Measurements from ENCODE around the gene MAML2. TPM values are rescaled to one million over a fixed set of nuclear protein-coding genes. Genes with fewer than 3 reads are reported as not detected.

The MAML2 gene
- total and polyA plus RNA-seq, 4 donors = 0.56 to 2.1 (median 1.4) TPM

DNA sequence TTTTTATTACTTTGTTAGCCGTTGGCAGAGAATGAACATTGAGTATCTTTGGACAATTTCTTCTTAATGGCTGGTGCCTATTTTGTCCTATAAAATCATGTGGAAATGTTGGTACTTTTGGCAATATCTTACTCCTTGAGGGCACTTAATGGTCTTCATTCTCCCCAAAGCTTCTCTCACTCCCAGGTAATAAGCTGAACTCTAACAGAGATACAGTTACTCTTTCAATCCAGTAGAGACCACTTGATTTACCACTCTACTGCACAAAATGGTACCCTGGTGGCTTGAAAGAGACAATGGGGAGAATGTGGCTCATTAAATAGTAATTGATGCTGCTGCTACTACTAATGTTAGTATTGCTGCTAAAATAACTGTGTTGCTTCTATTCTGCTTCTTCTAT, 53.0 kb downstream of the MAML2 start:
- H3K27me3 ChIP-seq (ENCODE audit: control insufficient read depth in 4 of 4, insufficient read depth in 4 of 4, low read length in 3 of 4) = no peaks in the 10 kb centered on the region
- no peak overlapping the region for H3K4me3 ChIP-seq (ENCODE audit: low read depth in 1 of 3, low read length in 3 of 3)
- no peak overlapping the region for H3K27ac ChIP-seq (ENCODE audit: low read depth in 1 of 2, low read length in 2 of 2)
- H3K4me1 ChIP-seq (ENCODE audit: control insufficient read depth in 4 of 4, insufficient read depth in 4 of 4, low read length in 3 of 4) = no peaks in the 10 kb centered on the region
- WGBS = 89% methylated on average over 1 of the region's 1 CpG
- no peak for DNase-seq (ENCODE audit: low spot score)
- H3K36me3 ChIP-seq (ENCODE audit: control insufficient read depth in 4 of 4, insufficient read depth in 3 of 4, low read depth in 1 of 4, low read length in 3 of 4) = no peaks in the 10 kb centered on the region
- H3K9me3 ChIP-seq (ENCODE audit: control insufficient read depth in 4 of 4, low read length in 3 of 4) = no peaks in the 10 kb centered on the region
- TF ChIP-seq MAX (IDR thresholded peaks at IDR 0.05) = no peak
- no peak for TF ChIP-seq RXRA (IDR thresholded peaks at IDR 0.05)
- TF ChIP-seq, protein P1, sequence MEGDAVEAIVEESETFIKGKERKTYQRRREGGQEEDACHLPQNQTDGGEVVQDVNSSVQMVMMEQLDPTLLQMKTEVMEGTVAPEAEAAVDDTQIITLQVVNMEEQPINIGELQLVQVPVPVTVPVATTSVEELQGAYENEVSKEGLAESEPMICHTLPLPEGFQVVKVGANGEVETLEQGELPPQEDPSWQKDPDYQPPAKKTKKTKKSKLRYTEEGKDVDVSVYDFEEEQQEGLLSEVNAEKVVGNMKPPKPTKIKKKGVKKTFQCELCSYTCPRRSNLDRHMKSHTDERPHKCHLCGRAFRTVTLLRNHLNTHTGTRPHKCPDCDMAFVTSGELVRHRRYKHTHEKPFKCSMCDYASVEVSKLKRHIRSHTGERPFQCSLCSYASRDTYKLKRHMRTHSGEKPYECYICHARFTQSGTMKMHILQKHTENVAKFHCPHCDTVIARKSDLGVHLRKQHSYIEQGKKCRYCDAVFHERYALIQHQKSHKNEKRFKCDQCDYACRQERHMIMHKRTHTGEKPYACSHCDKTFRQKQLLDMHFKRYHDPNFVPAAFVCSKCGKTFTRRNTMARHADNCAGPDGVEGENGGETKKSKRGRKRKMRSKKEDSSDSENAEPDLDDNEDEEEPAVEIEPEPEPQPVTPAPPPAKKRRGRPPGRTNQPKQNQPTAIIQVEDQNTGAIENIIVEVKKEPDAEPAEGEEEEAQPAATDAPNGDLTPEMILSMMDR (IDR thresholded peaks at IDR 0.05; ENCODE audit: low read depth, low read length, missing input control) = no peak
- no peak for TF ChIP-seq JUND (IDR thresholded peaks at IDR 0.05)
- no peak for TF ChIP-seq EGR1 (IDR thresholded peaks at IDR 0.05; ENCODE audit: low read depth in 2 of 2)
- no peak for TF ChIP-seq FOXA2 (IDR thresholded peaks at IDR 0.05)
- TF ChIP-seq HNF4A (conservative IDR thresholded peaks at IDR 0.05) = no peak
- no peak for TF ChIP-seq TAF1 (conservative IDR thresholded peaks at IDR 0.05)
- TF ChIP-seq ZBTB33 (IDR thresholded peaks at IDR 0.05) = no peak
- no peak overlapping the region for H3K9ac ChIP-seq (ENCODE audit: low read depth in 1 of 2, low read length in 2 of 2)

DNA sequence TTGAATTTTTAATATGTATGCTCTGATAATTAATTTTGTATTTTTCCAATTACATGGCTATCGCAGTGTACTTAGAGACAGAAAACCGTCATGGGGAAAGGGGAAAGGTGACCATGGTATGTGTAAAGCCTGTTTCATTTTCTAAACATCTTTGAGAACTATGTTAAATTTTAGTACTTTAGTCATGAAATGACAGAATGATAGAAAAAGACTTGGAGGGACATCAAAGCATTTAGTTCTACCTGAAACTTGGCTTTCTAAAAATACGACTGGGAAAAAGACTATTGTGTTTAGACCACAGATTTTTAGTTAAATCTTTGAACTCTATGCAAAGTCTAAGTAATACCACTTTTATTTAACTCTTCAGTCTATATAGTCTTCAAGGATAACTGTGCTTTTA, 54.1 kb downstream of the MAML2 start:
- DNase-seq (ENCODE audit: low spot score) = no peak
- H3K27me3 ChIP-seq (ENCODE audit: control insufficient read depth in 4 of 4, insufficient read depth in 4 of 4, low read length in 3 of 4) = no peaks in the 10 kb centered on the region
- no peaks in the 10 kb centered on the region for H3K36me3 ChIP-seq (ENCODE audit: control insufficient read depth in 4 of 4, insufficient read depth in 3 of 4, low read depth in 1 of 4, low read length in 3 of 4)

DNA sequence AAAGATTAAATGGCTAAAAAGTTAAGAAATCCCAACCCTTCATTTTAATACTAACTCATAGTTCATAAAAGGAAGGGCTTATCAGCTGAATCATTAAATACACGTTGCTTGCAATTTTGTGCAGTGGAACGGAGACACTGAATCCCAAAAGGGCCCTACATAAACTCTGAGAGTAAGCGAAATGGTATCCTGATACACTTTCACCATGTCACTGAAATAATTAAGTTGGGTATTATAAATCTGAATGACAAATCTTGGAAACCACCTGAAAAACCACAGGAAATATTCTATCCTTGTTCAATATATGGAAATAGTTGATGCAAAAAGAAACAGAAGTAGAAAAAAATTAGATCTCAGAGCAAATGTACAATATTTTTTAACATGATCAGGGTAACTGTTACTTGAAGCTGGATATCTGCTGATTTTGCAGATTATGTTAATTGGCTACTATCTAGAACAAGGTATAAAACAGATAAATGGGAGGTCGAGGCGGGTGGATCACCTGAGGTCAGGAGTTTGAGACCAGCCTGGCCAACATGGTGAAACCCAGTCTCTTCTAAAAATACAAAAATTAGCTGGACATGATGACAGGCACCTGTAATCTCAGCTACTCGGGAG, 55.1 kb downstream of the MAML2 start:
- H3K27ac ChIP-seq (ENCODE audit: low read depth in 1 of 2, low read length in 2 of 2) = no peak overlapping the region
- H3K9me3 ChIP-seq (ENCODE audit: control insufficient read depth in 4 of 4, low read length in 3 of 4) = no peaks in the 10 kb centered on the region
- WGBS = 79% methylated on average over 6 of the region's 6 CpGs
- DNase-seq (ENCODE audit: low spot score) = no peak
- no peaks in the 10 kb centered on the region for H3K4me1 ChIP-seq (ENCODE audit: control insufficient read depth in 4 of 4, insufficient read depth in 4 of 4, low read length in 3 of 4)
- H3K36me3 ChIP-seq (ENCODE audit: control insufficient read depth in 4 of 4, insufficient read depth in 3 of 4, low read depth in 1 of 4, low read length in 3 of 4) = no peaks in the 10 kb centered on the region
- no peak overlapping the region for H3K9ac ChIP-seq (ENCODE audit: low read depth in 1 of 2, low read length in 2 of 2)
- H3K27me3 ChIP-seq (ENCODE audit: control insufficient read depth in 4 of 4, insufficient read depth in 4 of 4, low read length in 3 of 4) = no peaks in the 10 kb centered on the region
- H3K4me3 ChIP-seq (ENCODE audit: low read depth in 1 of 3, low read length in 3 of 3) = no peak overlapping the region
- TF ChIP-seq REST (IDR thresholded peaks at IDR 0.05) (no peak), TAF1 (conservative IDR thresholded peaks at IDR 0.05) (no peak), NR2F2 (IDR thresholded peaks at IDR 0.05) (no peak), YY1 (IDR thresholded peaks at IDR 0.05) (no peak), RXRA (IDR thresholded peaks at IDR 0.05) (no peak), HNF4G (IDR thresholded peaks at IDR 0.05) (no peak), FOXA2 (IDR thresholded peaks at IDR 0.05) (no peak), FOXA1 (IDR thresholded peaks at IDR 0.05) (no peak)
- TF ChIP-seq, protein P2, sequence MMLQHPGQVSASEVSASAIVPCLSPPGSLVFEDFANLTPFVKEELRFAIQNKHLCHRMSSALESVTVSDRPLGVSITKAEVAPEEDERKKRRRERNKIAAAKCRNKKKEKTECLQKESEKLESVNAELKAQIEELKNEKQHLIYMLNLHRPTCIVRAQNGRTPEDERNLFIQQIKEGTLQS (IDR thresholded peaks at IDR 0.05) = no peak
- TF ChIP-seq, protein P1 (IDR thresholded peaks at IDR 0.05; ENCODE audit: low read depth, low read length, missing input control) = no peak

More for the DNA sequence above, 54.1 kb downstream of the MAML2 start:
- H3K9ac ChIP-seq (ENCODE audit: low read depth in 1 of 2, low read length in 2 of 2) = no peak overlapping the region
- no peak for TF ChIP-seq YY1 (IDR thresholded peaks at IDR 0.05)
- TF ChIP-seq HNF4G (IDR thresholded peaks at IDR 0.05) = no peak
- no peak for TF ChIP-seq RXRA (IDR thresholded peaks at IDR 0.05)
- WGBS = 88% methylated on average over 3 of the region's 3 CpGs
- no peak overlapping the region for H3K27ac ChIP-seq (ENCODE audit: low read depth in 1 of 2, low read length in 2 of 2)
- no peaks in the 10 kb centered on the region for H3K9me3 ChIP-seq (ENCODE audit: control insufficient read depth in 4 of 4, low read length in 3 of 4)
- no peak overlapping the region for H3K4me3 ChIP-seq (ENCODE audit: low read depth in 1 of 3, low read length in 3 of 3)
- no peaks in the 10 kb centered on the region for H3K4me1 ChIP-seq (ENCODE audit: control insufficient read depth in 4 of 4, insufficient read depth in 4 of 4, low read length in 3 of 4)

Measured in liver (tissue), 9 donors.